ENCODE data around the gene METTL22.

DNA sequence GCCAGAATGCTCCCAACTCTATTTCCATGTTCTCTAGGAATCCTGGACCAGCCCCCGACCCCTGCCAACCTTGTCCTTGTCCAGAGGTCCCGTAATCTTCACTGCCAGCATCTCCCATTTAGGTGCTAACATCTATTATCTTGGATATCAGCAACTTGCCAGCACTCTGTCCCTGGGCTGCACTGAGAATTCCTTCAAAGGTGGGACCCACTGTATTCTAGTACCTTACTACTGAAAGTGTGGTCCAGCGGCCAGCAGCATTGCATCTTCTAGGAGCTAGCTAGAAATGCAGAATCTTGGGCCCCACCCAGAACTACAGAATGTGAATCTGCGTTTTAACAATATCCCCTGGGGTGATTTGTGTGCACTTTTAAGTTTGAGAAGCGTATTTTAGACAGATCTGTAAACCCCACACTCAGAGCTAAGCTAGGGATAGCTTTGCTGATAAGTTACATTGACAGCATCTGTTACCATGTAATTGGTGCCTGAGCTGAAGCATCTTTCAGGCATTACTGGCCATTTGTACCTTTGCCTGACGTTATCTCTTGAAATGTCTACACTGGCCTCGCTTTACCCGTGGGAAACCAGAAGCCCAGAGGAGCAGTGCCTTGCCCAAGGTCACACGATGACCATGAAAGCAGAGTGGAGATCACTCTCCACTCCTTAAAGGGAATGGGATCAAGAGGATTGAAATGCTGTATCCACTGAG, 61.2 kb downstream of the METTL22 start:
- no peak for TF ChIP-seq CTCF (IDR thresholded peaks at IDR 0.05)
- no peak for TF ChIP-seq POLR2A (IDR thresholded peaks at IDR 0.05)
- TF ChIP-seq POLR2AphosphoS5 (IDR thresholded peaks at IDR 0.05; ENCODE audit: insufficient read depth in 1 of 2, low read depth in 1 of 2) = no peak

Measured in vagina (tissue), 2 donors.